Keratinocyte (primary cell): Measurements from ENCODE around the gene PLD2. TPM values are rescaled to one million over a fixed set of nuclear protein-coding genes. Genes with fewer than 3 reads are reported as not detected.

Source experiments
- DNase-seq: peaks from one replicate; pipeline ENCODE4 v3.0.0-alpha.2; 2011; ENCODE audit warnings: low read depth, missing footprints, low spot score
- FAIRE-seq: peaks from 2 replicates; lab custom pipeline; 2011; peaks lifted over from hg19 to GRCh38; lab: Jason Lieb, UNC
- H2AFZ ChIP-seq: 2 replicates; pipeline ENCODE4 v1.6.0; 2012; ENCODE audit warnings: low read length, control low read depth, inconsistent platforms; ENCODE audit not compliant: control insufficient read depth
- H3K27ac ChIP-seq: 2 replicates; pipeline ENCODE4 v1.5.1; 2011; ENCODE audit warnings: low read length; ENCODE audit not compliant: control insufficient read depth, insufficient read depth
- H3K27me3 ChIP-seq: 3 replicates; pipeline ENCODE4 v1.6.0; 2011; ENCODE audit warnings: low read length; ENCODE audit not compliant: control insufficient read depth, insufficient read depth; ENCODE audit errors: extremely low read depth
- H3K36me3 ChIP-seq, 2 experiments: 2 replicates in 1 of 2; 3 replicates in 1 of 2; pipeline ENCODE4 v1.5.1; 2011; ENCODE audit warnings: low read length in 2 of 2, mild to moderate bottlenecking in 1 of 2; ENCODE audit not compliant: control insufficient read depth in 2 of 2, insufficient read depth in 2 of 2; ENCODE audit errors: extremely low read depth in 1 of 2
- H3K4me1 ChIP-seq: 3 replicates; pipeline ENCODE4 v1.5.1; 2011; ENCODE audit warnings: low read length; ENCODE audit not compliant: control insufficient read depth, insufficient read depth; ENCODE audit errors: extremely low read depth
- H3K4me2 ChIP-seq: 3 replicates; pipeline ENCODE4 v1.6.0; 2011; ENCODE audit warnings: low read depth, low read length; ENCODE audit not compliant: control insufficient read depth, insufficient read depth; ENCODE audit errors: extremely low read depth
- H3K4me3 ChIP-seq, 3 experiments: fragments of 200-600 bp in 1 of 3; sonication (generic) in 1 of 3; 2 replicates in 2 of 3; 3 replicates in 1 of 3; pipeline ENCODE4 v1.5.1; 2011 to 2016; ENCODE audit warnings: low read length in 3 of 3, mild to moderate bottlenecking in 3 of 3, control low read depth in 2 of 3, inconsistent platforms in 1 of 3, low read depth in 1 of 3, mixed read lengths in 1 of 3, mixed run types in 1 of 3, moderate library complexity in 1 of 3; ENCODE audit not compliant: control insufficient read depth in 2 of 3, insufficient read depth in 2 of 3; ENCODE audit errors: extremely low read depth in 1 of 3
- H3K79me2 ChIP-seq: 2 replicates; pipeline ENCODE4 v1.6.0; 2012; ENCODE audit warnings: low read length; ENCODE audit not compliant: control insufficient read depth, insufficient read depth
- H3K9ac ChIP-seq: 3 replicates; pipeline ENCODE4 v1.6.0; 2011; ENCODE audit warnings: low read length; ENCODE audit not compliant: control insufficient read depth, insufficient read depth; ENCODE audit errors: extremely low read depth
- H3K9me1 ChIP-seq: 3 replicates; pipeline ENCODE4 v1.6.0; 2011; ENCODE audit warnings: low read length; ENCODE audit not compliant: control insufficient read depth, insufficient read depth; ENCODE audit errors: extremely low read depth
- H3K9me3 ChIP-seq: 2 replicates; pipeline ENCODE4 v1.5.1; 2012; ENCODE audit warnings: low read depth, low read length; ENCODE audit not compliant: control insufficient read depth
- H4K20me1 ChIP-seq: 3 replicates; pipeline ENCODE4 v1.6.0; 2011; ENCODE audit warnings: low read length; ENCODE audit not compliant: control insufficient read depth, insufficient read depth; ENCODE audit errors: extremely low read depth
- EZH2 ChIP-seq: IDR thresholded peaks from one replicate; pipeline ENCODE4 v1.6.1; 2012; ENCODE audit warnings: inconsistent platforms, mild to moderate bottlenecking, low read length, moderate library complexity
- dilution Hi-C: fragments of 300-500 bp; cut with MboI; formaldehyde crosslinking; loops from one replicate; pipeline ENCODE4 v1.7.0; 2020; ENCODE audit warnings: low sequenced_read_pairs; ENCODE audit not compliant: extremely low pct_ligation_motif_present
- polyA plus RNA-seq, 5 experiments: library from polyadenylated mRNA; depleted of rRNA in 3 of 5; stranded (reverse) in 3 of 5; stranded (forward) in 1 of 5; unstranded in 1 of 5; fragments of >200 nt; gene quantifications; 1 replicate in 1 of 5; 2 replicates in 3 of 5; 3 replicates in 1 of 5; pipeline versions ENCODE4 v1.2.1 to v1.2.3, GENCODE V29; 2011 to 2012; ENCODE audit warnings: missing spikeins in 2 of 5, low read depth in 1 of 5, low replicate concordance in 1 of 5
- TF ChIP-seq, protein P1 (sequence below), 3 experiments: IDR thresholded peaks in 1 of 3; conservative IDR thresholded peaks in 1 of 3; optimal IDR thresholded peaks in 1 of 3; 2 replicates in 2 of 3; 3 replicates in 1 of 3; pipeline versions ENCODE3 to v1.5.1; 2011; ENCODE audit warnings: low read length in 3 of 3, mild to moderate bottlenecking in 3 of 3, moderate library complexity in 2 of 3, control low read depth in 1 of 3, inconsistent platforms in 1 of 3; ENCODE audit not compliant: insufficient read depth in 2 of 3; ENCODE audit errors: extremely low read depth in 1 of 3

The PLD2 gene
- polyA plus RNA-seq, 1 donor (not counting 4 experiments of a cell fraction or from before 2014, with no cell fraction given) = 33.3 TPM

DNA sequence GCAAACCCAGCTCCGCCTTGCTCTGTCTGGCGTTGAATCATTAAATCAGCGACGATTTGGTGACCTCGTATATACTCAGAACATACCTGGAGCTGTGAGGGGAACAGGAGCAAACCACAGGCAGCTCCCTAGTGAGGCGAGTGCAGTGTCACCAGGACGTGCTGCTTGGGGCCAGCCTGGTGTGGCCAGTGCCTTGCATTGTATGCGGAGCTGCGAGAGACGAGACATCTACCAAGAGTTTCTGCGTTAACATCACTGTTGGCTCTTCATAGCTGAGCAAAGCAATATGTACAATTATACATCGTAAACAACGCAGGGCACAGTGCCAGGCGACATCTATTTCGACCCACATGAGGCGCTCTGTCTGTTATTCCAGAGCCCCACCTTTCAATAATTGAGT lies 54.1 kb downstream of the PLD2 start:
- H3K9me3 ChIP-seq = no peaks in the 10 kb centered on the region
- no peaks in the 10 kb centered on the region for H4K20me1 ChIP-seq
- peak overlapping the region; percentile 90 for H3K27ac ChIP-seq
- H2AFZ ChIP-seq = no peak overlapping the region
- dilution Hi-C loops = no loop called here
- peak overlapping the region; percentile 69 to 90 (median 77) for H3K4me3 ChIP-seq
- peak overlapping the region; percentile 83 for H3K9ac ChIP-seq
- H3K79me2 ChIP-seq = peaks cover 77% of the 10 kb centered on the region
- peak; percentile 55 for FAIRE-seq
- no peaks in the 10 kb centered on the region for H3K9me1 ChIP-seq
- H3K27me3 ChIP-seq = no peaks in the 10 kb centered on the region
- TF ChIP-seq EZH2 = no peak
- TF ChIP-seq, protein P1, sequence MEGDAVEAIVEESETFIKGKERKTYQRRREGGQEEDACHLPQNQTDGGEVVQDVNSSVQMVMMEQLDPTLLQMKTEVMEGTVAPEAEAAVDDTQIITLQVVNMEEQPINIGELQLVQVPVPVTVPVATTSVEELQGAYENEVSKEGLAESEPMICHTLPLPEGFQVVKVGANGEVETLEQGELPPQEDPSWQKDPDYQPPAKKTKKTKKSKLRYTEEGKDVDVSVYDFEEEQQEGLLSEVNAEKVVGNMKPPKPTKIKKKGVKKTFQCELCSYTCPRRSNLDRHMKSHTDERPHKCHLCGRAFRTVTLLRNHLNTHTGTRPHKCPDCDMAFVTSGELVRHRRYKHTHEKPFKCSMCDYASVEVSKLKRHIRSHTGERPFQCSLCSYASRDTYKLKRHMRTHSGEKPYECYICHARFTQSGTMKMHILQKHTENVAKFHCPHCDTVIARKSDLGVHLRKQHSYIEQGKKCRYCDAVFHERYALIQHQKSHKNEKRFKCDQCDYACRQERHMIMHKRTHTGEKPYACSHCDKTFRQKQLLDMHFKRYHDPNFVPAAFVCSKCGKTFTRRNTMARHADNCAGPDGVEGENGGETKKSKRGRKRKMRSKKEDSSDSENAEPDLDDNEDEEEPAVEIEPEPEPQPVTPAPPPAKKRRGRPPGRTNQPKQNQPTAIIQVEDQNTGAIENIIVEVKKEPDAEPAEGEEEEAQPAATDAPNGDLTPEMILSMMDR (optimal IDR thresholded peaks at IDR 0.05 in 1 of 3, IDR thresholded peaks at IDR 0.05 in 1 of 3, conservative IDR thresholded peaks at IDR 0.05 in 1 of 3; ENCODE audit: extremely low read depth in 1 of 3, insufficient read depth in 2 of 3, low read length in 3 of 3) = no peak
- DNase-seq = no peak
- peaks cover 6 to 19% of the 10 kb centered on the region in 2 experiments for H3K36me3 ChIP-seq
- H3K4me2 ChIP-seq = peak overlapping the region; percentile 92
- peaks cover 60% of the 10 kb centered on the region for H3K4me1 ChIP-seq

DNA sequence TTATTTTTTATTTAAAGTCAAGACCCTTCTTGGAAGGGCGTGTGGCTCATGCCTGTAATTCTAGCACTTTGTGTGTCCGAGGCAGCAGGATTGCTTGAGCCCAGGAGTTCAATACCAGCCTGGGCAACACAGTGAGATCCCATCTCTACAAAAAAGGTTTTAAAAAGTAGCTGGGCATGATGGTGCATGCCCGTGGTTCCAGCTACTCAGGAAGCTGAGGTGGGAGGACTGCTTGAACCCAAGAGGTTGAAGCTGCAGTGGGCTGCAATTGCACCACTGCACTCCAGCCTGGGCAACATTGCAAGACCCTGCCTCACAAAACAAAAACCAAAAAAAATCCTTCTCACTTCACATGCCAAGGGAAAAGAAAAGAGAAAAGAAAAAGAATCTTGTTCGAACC lies 55.8 kb downstream of the PLD2 start:
- no peak overlapping the region for H3K4me2 ChIP-seq
- no peak overlapping the region for H3K9ac ChIP-seq
- H3K4me1 ChIP-seq = peaks cover 50% of the 10 kb centered on the region
- H3K36me3 ChIP-seq = peaks cover 5 to 16% of the 10 kb centered on the region in 2 experiments
- no peak overlapping the region for H2AFZ ChIP-seq
- H3K9me1 ChIP-seq = no peaks in the 10 kb centered on the region
- no peaks in the 10 kb centered on the region for H4K20me1 ChIP-seq
- dilution Hi-C loops = no loop called here
- no peaks in the 10 kb centered on the region for H3K9me3 ChIP-seq
- no peak overlapping the region for H3K27ac ChIP-seq
- H3K27me3 ChIP-seq = no peaks in the 10 kb centered on the region
- TF ChIP-seq EZH2 = no peak
- TF ChIP-seq, protein P1 (optimal IDR thresholded peaks at IDR 0.05 in 1 of 3, IDR thresholded peaks at IDR 0.05 in 1 of 3, conservative IDR thresholded peaks at IDR 0.05 in 1 of 3; ENCODE audit: extremely low read depth in 1 of 3, insufficient read depth in 2 of 3, low read length in 3 of 3) = no peak
- H3K4me3 ChIP-seq = no peak overlapping the region
- FAIRE-seq (no peak), DNase-seq (no peak)
- peaks cover 77% of the 10 kb centered on the region for H3K79me2 ChIP-seq
